Colonic mucosa (tissue), 4 donors: ENCODE results near the gene ARRB2. TPM values are rescaled to one million over a fixed set of nuclear protein-coding genes. Genes with fewer than 3 reads are reported as not detected.
"Not testable (repeated sequence)": the region's sequence is repeated elsewhere in the genome, so short reads cannot be mapped to it uniquely, and the experiment has no call there.

ENCODE experiments used
- DNase-seq: peaks from one replicate; pipeline ENCODE4 v3.0.0-alpha.2; 2020
- H3K27ac ChIP-seq: fragments of 200-600 bp; one replicate; pipeline ENCODE4 v1.8.0; 2021
- H3K27me3 ChIP-seq: fragments of 200-600 bp; one replicate; pipeline ENCODE4 v1.8.0; 2021
- H3K36me3 ChIP-seq: fragments of 200-600 bp; one replicate; pipeline ENCODE4 v1.8.0; 2021
- H3K4me1 ChIP-seq: fragments of 200-600 bp; one replicate; pipeline ENCODE4 v1.8.0; 2021; ENCODE audit warnings: mild to moderate bottlenecking
- H3K4me3 ChIP-seq: fragments of 200-600 bp; one replicate; pipeline ENCODE4 v1.8.0; 2021
- H3K9ac ChIP-seq, 2 donors: one replicate each; pipeline ENCODE4 v1.7.0; 2013; ENCODE audit warnings: control low read depth in 2 of 2, low read depth in 2 of 2, low read length in 2 of 2
- H3K9me3 ChIP-seq: fragments of 200-600 bp; one replicate; pipeline ENCODE4 v1.8.0; 2021
- CTCF ChIP-seq: fragments of 200-600 bp; IDR thresholded peaks from one replicate; pipeline ENCODE4 v1.8.0; 2022; ENCODE audit warnings: antibody characterized with exemption, mild to moderate bottlenecking
- intact Hi-C: fragments of 100-400 bp; cut with DNase I; formaldehyde crosslinking; loops from one replicate; pipeline ENCODE4 v1.14.1; 2022
- total RNA-seq, 2 donors: library from RNA; stranded (reverse); fragmentation: NEBNext Ultra II Directional in 1 of 2; extraction: Animal tissue kit (Norgen Biotek cat#: 25700) in 1 of 2; gene quantifications; one replicate each; pipeline ENCODE4 v1.2.1, GENCODE V29; 2021
- donor health status: healthy.
- donor health status: DM: no; HTN: no; CAD: no.
- donor health status: DM: no; HTN: no; CAD: no.

ARRB2 gene
- total RNA-seq, 2 donors from 2014 or later: 41.0 to 42.8 TPM

GRCh38 chr17:4674685-4674998 lies 35.8 kb upstream of the ARRB2 start:
- no peak overlapping the region for H3K27ac ChIP-seq
- no peaks in the 10 kb centered on the region for H3K4me1 ChIP-seq
- no peaks in the 10 kb centered on the region for H3K27me3 ChIP-seq
- H3K9ac ChIP-seq: no peak overlapping the region
- H3K9me3 ChIP-seq: no peaks in the 10 kb centered on the region
- H3K36me3 ChIP-seq: peaks cover 6% of the 10 kb centered on the region
- intact Hi-C loops: no loop called here
- no peak for TF ChIP-seq CTCF
- no peak for DNase-seq
- H3K4me3 ChIP-seq: no peak overlapping the region

- Histone ChIP-seq H3K36me3 (peaks cover 6% of the 10 kb centered on the region), H3K27me3 (no peaks in the 10 kb centered on the region), H3K9me3 (no peaks in the 10 kb centered on the region), H3K4me3 (no peak overlapping the region), H3K4me1 (no peaks in the 10 kb centered on the region), H3K27ac (no peak overlapping the region), H3K9ac (no peak overlapping the region)
- no peak for TF ChIP-seq CTCF
- DNase-seq: no peak
- intact Hi-C loops: no loop called here
These were observed 34.6 kb upstream of the ARRB2 start for GRCh38 chr17:4675791-4676190.

GRCh38 chr17:4676791-4677190 lies 33.6 kb upstream of the ARRB2 start:
- Histone ChIP-seq H3K27ac (no peak overlapping the region), H3K4me3 (no peak overlapping the region), H3K36me3 (peaks cover 6% of the 10 kb centered on the region), H3K9ac (no peak overlapping the region), H3K4me1 (no peaks in the 10 kb centered on the region), H3K27me3 (no peaks in the 10 kb centered on the region), H3K9me3 (no peaks in the 10 kb centered on the region)
- intact Hi-C loops: no loop called here
- no peak for TF ChIP-seq CTCF
- no peak for DNase-seq

- Histone ChIP-seq H3K9me3 (no peaks in the 10 kb centered on the region), H3K27ac (no peak overlapping the region), H3K27me3 (no peaks in the 10 kb centered on the region), H3K4me1 (no peaks in the 10 kb centered on the region), H3K4me3 (no peak overlapping the region), H3K36me3 (peaks cover 6% of the 10 kb centered on the region), H3K9ac (no peak overlapping the region)
- no peak for TF ChIP-seq CTCF
- intact Hi-C loops: no loop called here
- no peak for DNase-seq
These were observed 31.9 kb upstream of the ARRB2 start for GRCh38 chr17:4678448-4679026.

- peaks cover 3% of the 10 kb centered on the region for H3K36me3 ChIP-seq
- H3K9me3 ChIP-seq: no peaks in the 10 kb centered on the region
- H3K4me1 ChIP-seq: no peaks in the 10 kb centered on the region
- no peak for DNase-seq
- H3K27ac ChIP-seq: no peak overlapping the region
- H3K9ac ChIP-seq: no peak overlapping the region
- intact Hi-C loops: no loop called here
- no peaks in the 10 kb centered on the region for H3K27me3 ChIP-seq
- no peak for TF ChIP-seq CTCF
- no peak overlapping the region for H3K4me3 ChIP-seq
These were observed 30.8 kb upstream of the ARRB2 start for GRCh38 chr17:4679658-4680057.

GRCh38 chr17:4683739-4684138 lies 26.7 kb upstream of the ARRB2 start:
- H3K9ac ChIP-seq, H3K36me3 ChIP-seq, H3K4me1 ChIP-seq, H3K9me3 ChIP-seq, DNase-seq, H3K27ac ChIP-seq, intact Hi-C loops, H3K27me3 ChIP-seq, H3K4me3 ChIP-seq: not testable (repeated sequence)

GRCh38 chr17:4689872-4690271 lies 20.6 kb upstream of the ARRB2 start:
- DNase-seq, H3K27ac ChIP-seq, H3K4me1 ChIP-seq, H3K9me3 ChIP-seq, intact Hi-C loops, H3K36me3 ChIP-seq, H3K27me3 ChIP-seq, H3K4me3 ChIP-seq, H3K9ac ChIP-seq: not testable (repeated sequence)
